Inflammatory macrophage treated with lipopolysaccharide for 4 hours (primary cell): ENCODE results near the gene BDP1.
"Not testable (repeated sequence)": the region's sequence is repeated elsewhere in the genome, so short reads cannot be mapped to it uniquely, and the experiment has no call there.

Source experiments
- DNase-seq: peaks from one replicate; pipeline ENCODE4 v3.0.0-alpha.2; 2020

BDP1 gene

GRCh38 chr5:71455427-71456361 is at the start of gene BDP1:
Gene BDP1, plus strand, starts transcription at chr5:71455651. Its CDS starts 227 bp downstream, at chr5:71455878.
- DNase-seq, result peak; percentile 90

GRCh38 chr5:71410088-71410487 is 45.4 kb upstream of the BDP1 start:
- DNase-seq, result not testable (repeated sequence)

- not testable (repeated sequence) for DNase-seq
Measured at GRCh38 chr5:71415626-71416025, 39.8 kb upstream of the BDP1 start.

GRCh38 chr5:71418026-71418425 is 37.4 kb upstream of the BDP1 start:
- DNase-seq, result not testable (repeated sequence)

- DNase-seq, result not testable (repeated sequence)
Measured at GRCh38 chr5:71421278-71421677, 34.2 kb upstream of the BDP1 start.

GRCh38 chr5:71423896-71424295 is 31.6 kb upstream of the BDP1 start:
- not testable (repeated sequence) for DNase-seq

- not testable (repeated sequence) for DNase-seq
Measured at GRCh38 chr5:71426686-71427474, 28.6 kb upstream of the BDP1 start.

GRCh38 chr5:71432410-71432809 is 23.0 kb upstream of the BDP1 start:
- not testable (repeated sequence) for DNase-seq

GRCh38 chr5:71434825-71435224 is 20.6 kb upstream of the BDP1 start:
- not testable (repeated sequence) for DNase-seq

GRCh38 chr5:71441564-71441963 is 13.9 kb upstream of the BDP1 start:
- not testable (repeated sequence) for DNase-seq

GRCh38 chr5:71443891-71444290 is 11.6 kb upstream of the BDP1 start:
- not testable (repeated sequence) for DNase-seq

GRCh38 chr5:71445015-71445414 is 10.4 kb upstream of the BDP1 start:
- not testable (repeated sequence) for DNase-seq

GRCh38 chr5:71445523-71446152 is 9.8 kb upstream of the BDP1 start:
- not testable (repeated sequence) for DNase-seq

- DNase-seq, result not testable (repeated sequence)
Measured at GRCh38 chr5:71446540-71447216, 8.8 kb upstream of the BDP1 start.

GRCh38 chr5:71447218-71447808 is 8.1 kb upstream of the BDP1 start:
- peak; percentile 5 for DNase-seq

GRCh38 chr5:71452876-71453275 is 2.6 kb upstream of the BDP1 start:
- no peak for DNase-seq

GRCh38 chr5:71454913-71455312 is 538 bp upstream of the BDP1 start:
- DNase-seq, result no peak

- peak; percentile 1 for DNase-seq
Measured at GRCh38 chr5:71456362-71456743, 902 bp downstream of the BDP1 start.

GRCh38 chr5:71457106-71457505 is 1.7 kb downstream of the BDP1 start:
- DNase-seq, result no peak

GRCh38 chr5:71460693-71461092 is 5.2 kb downstream of the BDP1 start:
- no peak for DNase-seq

GRCh38 chr5:71461360-71461759 is 5.9 kb downstream of the BDP1 start:
- DNase-seq, result no peak

- no peak for DNase-seq
Measured at GRCh38 chr5:71471193-71471592, 15.7 kb downstream of the BDP1 start.
